NCI-H1092 (cell line): ENCODE data around the gene DHRS11.
A peak's percentile ranks its signal among the peaks of the same experiment; 100 is the strongest.

ENCODE experiments used
- DNase-seq: peaks from one replicate; lab custom pipeline; 2025; lab: John Stamatoyannopoulos, UW

The DHRS11 gene

DNA sequence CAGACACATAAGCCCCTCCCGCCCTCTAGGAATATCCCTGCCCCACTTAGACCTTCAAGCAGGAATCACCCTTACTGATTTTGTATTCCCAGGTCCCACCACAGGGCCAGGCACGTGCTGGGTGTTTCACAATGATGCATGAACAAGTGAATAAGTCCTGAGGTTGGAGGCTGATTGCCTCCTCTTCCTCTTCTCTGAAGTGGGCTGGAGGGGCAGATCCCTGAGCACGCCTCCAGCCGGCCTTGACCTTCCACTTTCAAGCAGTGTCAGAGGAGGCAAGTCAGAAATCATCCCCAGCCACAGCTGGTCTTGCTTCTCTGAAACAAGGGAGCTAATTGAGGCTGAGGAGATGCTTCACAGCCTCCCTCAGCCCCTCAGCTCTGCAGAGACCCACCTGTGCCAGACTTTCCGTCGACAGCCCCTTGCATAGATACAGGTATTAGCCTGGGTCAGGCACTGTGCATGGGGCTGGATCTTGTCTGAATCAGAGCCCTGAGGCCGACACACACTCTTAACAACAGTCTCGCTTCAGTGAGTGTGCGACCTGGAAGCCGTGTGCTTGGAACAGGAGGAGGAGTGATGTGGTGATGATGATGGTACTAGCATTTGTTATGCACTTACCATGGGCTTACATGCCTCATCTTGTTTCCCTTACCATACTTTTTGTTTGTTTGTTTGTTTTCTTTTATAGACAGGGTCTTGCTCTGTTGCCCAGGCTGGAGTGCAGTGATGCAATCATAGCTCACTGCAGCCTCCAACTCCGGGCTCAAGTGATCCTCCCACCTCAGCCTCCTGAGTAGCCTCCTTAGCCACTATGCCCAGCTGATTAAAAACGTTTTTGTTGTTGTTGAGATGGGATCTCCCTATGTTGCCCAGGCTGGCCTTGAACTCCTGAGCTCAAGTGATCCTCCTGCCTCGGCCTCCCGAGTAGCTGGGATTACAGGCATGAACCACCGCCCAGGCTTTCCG is 24.7 kb downstream of the DHRS11 start:
- no peak for DNase-seq

- DNase-seq, result no peak
Observed at GRCh38 chr17:36617773-36618172, 26.1 kb downstream of the DHRS11 start.

DNA sequence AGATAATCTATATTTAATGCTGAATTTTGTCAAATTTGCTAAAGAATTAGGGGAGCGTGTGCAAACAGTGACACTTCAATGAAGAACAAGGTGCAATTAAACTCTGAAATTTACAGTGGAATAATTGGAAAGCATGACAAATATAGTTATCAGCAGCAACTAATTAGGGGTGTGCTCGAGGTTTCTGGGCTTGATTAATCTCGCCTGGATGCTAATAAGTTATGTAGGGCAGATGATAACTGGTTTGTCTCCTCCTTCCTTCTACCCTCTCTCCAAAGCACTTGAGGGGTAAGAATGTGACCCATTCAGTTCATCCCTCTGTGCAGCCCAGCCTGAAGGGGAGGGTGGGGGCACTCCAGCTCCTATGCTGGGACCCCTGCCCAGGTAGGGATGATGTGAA is 31.6 kb downstream of the DHRS11 start:
- DNase-seq, result no peak

GRCh38 chr17:36625188-36625587 is 33.5 kb downstream of the DHRS11 start:
- no peak for DNase-seq

DNA sequence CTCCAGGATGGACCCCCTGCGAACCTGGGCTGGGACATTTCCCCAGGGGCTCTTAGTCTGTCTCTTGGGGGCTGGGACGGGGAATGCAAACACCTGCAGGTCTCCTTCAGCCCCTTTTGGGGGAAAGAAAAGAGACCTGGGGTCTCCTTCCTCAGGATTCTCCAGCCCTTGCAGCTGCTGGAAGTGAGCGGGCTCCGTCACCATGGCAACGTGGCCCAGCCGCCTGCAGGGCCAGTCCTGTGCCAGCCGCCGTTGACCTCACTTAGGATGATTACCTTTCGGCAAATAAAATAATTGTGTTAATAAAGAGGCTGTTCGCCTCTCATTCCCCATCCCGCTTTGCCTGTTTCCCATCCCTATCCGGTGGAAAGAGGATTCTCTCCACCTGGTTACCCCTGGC is 35.4 kb downstream of the DHRS11 start:
- peak; percentile 77 for DNase-seq

DNA sequence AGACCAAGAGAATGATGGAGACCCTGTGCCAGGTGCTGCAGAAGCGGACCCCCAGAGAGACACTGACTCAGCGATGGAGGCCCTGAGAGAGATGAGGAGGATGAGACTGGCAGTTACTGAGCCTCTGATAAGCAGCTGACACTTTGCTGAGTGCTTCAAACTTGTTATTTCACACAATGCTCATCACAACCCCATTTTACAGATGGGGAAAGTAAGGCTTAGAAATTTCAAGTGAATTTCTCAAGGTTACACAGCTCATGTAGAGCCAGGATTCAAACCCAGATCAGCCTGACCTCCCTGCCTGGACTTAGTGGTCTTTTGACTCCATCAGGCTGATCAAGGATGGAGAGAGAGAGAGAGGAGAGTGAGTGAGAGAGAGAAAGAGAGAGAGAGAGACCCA is 36.9 kb downstream of the DHRS11 start:
- DNase-seq, result no peak

GRCh38 chr17:36629252-36629847 is 37.7 kb downstream of the DHRS11 start:
- DNase-seq, result peak; percentile 68

GRCh38 chr17:36629970-36630502 is 38.4 kb downstream of the DHRS11 start:
- no peak for DNase-seq

GRCh38 chr17:36631022-36631421 is 39.3 kb downstream of the DHRS11 start:
- DNase-seq, result no peak

DNA sequence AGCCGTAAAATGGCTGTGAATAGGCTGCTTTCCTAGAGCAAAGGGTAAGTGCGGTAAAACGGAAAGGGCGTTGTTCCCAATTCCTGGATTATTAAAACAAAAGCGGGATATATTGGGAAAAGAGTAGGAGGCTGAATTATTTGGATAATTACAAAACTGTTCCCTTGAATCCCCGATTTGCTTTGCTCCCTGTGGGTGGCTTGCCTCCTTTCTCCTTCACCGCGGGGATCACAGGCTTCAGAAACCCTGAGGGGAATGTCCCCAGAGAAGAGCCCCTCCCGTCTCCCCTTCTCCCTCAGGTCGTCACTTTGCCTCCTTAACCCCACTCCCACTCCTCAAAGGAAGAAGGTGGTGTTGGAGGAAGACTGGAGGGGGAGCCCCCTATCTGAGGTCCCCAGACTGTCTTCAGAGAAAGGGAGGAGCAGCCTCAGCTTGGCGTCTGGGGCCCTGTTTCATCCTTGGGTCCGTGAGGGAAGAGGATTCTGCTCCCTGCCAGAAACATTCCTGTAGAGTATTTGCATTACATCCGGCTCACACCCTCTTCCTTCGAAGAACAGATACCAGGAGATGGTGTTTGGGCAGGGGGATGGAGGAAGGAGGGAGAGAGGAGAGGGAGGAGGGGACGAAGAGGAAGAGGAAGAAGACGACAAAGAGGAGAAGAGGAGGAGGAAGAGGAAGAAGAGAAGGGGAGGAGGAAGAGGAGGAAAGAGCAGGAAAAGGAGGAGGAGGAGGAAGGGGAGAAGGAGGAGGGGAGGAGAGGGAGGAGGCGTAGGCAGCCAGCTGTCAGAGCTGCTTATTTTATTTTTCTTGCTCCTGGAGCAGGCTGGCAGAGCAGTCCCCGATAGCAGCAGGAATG is 41.5 kb downstream of the DHRS11 start:
- no peak for DNase-seq

GRCh38 chr17:36640346-36640745 is 48.7 kb downstream of the DHRS11 start:
- no peak for DNase-seq

DNA sequence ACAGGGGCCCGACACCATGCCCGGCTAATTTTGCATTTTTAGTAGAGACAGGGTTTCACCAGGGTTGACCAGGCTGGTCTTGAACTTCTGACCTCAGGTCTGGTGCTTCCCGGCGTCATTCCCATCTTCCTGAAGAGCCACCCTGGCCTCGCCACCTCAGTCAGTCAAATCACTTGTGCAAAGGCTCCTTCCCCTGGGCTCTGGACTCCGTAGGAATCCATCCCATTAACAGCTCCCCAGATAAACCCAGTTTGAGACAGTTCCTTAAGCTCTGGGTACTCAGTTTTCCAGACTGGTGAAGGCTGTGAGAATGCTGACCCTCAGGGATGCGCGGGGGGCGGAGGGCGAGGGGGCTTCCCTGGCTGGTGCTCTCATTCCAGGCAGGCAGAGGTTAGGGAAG is 49.2 kb downstream of the DHRS11 start:
- no peak for DNase-seq

DNA sequence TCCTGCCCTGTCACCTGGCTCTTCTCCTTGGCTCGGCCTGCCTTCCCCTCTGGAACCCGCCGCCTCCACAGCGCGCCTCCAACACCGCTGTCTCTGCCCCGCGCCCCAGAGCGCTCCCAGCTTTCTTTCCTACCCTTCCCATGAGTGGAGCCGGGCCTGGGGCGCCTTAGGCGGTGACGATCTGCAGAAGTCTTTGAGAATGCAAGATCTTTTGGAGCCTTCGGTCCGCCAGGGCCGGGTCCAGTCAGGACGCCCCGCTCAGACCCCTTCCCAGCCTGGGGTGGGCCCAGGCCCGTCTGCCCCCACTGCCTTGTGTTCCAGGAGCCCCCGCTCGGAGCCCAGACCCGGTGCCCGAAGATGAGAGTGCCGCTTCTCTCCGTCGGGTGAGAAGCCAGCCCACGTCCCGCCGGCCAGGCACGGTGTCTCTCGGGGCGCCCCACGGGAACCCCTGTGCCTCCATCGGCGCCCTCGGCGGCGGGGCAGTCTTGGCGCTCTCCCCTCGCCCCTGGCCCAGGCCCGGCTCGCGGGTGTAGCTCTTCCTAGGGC is 49.7 kb downstream of the DHRS11 start:
- no peak for DNase-seq

DNA sequence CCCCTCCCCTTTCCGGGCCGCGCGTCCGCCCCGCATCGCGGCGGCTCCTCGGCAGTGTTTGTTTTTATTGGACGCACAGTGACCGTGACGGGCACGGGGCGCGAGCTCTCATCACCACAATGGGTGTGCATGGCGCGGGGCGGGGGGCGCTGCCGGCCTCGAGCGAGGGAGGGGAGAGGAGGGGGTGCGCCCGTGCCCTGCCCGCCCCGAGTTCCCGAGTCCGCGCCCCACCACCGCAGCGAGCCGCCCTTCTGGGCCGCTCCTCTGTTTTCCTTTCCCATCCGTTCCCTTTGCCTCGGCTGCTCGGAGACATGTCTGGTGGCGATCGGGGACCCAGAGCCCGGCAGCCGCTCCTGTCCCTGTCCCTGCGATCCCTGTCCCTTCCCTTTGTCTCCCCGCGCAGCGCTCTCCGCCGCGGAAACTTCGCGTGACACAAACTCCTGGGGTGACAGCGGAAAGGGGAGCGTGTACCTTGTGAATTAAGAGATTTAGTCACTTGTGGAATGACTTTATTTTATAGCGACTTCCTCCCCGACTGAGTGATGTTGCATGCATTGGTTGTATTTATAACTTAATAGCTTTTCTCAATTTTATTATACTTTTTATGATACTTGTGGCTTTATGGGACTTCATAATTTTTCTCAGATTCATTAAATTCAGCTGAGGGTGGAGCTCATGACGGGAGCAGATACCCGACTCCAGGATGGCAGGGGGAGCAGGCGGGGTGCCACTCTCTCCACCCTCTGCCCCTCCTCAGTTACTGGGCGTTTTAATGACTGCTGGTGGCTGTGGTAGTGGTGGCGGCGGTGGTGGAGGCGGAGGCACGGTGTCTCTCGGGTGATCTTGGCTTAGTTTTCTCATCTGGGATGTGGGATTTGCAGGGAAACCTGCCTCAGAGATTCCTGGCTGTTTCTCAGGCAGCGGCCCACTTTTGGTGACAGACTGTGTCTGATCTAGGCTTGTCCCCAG is 50.5 kb downstream of the DHRS11 start:
- DNase-seq, result peak; percentile 7

DNA sequence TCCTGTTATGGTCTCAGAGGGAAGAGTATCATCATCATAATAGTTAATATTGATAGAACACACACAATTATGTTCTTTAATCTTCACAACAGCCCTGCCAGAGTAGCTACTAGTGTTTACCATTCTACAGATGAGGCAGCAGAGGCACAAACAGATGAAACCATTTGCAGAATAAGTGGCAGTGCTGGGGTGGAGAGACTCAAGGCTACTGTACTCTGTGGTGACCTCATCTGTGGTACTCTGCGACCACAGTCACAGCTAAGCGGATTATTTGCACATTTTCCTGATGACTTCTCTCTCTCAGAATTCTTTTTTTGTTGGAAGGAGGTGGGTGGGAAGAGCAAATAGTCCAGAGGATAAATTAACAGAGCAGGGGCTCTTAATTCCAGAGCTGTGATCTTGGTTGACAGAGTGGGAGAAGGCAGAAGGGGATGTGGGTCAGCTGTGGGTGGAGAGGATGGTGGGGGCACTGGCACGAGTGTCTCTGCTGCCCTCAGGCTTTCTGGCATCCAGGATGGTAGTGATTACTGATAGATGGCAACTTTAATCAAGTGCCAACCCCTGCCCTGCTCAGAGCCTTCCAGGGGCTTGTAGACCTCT is 51.5 kb downstream of the DHRS11 start:
- DNase-seq, result no peak

DNA sequence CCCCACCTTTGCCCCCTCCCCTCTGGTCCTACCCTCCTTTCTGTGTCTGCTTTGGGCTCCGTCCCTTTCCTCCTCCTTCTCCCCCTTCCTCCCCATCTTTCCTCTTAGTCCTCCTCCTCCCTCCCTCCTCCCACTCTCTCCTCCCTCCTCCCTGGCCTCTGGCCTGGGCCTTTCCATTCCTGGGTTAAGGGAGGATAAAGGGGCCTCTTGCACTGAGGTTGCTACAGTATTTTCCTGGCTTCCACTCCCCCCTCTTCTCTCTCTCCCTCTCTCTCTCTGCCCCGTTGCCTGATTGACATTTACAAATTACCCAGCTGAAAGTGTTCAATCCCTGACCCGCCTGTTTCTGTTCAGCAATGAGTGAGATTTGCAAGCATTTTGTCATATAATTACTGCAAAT is 53.7 kb downstream of the DHRS11 start:
- DNase-seq, result no peak

DNA sequence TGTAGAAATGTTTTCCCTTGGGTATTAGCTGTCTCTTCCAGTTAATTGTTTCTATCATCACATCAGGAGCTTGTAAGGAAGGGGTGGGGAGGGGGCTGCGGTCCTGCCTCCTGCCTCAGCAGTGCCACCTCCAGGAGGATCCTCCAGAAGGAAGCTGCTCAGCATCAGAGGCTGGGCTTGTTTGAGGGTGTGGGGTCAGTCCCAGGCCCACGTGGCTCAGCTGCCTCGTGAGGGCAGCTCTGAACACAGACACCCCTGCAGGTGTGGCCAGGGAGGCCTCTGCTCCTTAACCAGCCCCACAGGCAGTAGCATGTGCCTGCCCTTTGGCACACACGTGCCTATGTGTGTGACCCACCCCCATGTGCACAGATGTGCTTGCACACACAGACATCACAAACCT is 56.0 kb downstream of the DHRS11 start:
- DNase-seq, result no peak

DNA sequence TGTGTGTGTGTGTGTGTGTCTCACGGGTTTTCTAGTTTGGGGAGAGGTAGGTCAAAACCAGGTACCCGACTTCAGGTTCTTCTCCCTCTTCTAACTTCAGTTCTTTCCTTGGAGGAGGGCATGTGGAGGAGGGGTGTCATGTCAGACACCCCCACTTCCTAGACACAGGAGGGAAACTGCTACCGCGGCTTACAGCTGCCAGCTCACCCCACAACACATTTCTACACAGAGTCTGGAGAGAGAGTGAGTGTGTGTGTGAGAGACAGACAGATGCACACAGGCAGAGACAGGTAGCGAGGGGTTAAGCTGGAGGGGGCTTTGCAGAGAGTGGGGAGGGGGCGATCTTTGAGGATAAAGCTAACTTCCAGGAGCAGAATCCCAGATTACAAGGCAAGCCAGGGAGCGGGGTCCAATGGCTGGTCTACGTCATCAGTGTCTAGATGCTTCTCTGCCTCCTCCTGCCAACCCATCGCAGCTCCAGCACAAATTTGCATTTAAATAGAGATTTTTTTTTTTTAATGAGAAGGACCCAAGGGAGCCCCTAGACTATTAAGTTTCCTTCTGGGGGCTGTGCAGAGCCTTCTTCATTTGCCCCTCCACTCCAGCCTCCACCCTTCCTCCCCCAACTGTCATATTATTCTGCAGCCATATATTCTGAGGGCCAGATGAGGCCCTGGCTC is 58.6 kb downstream of the DHRS11 start:
- DNase-seq, result peak; percentile 25
